NCI-H1417 treated with DMSO at 0.1 percent for 48 hours (cell line): ENCODE results near the gene HHAT.

Experiments used
- DNase-seq: peaks from one replicate; lab custom pipeline; 2025; lab: John Stamatoyannopoulos, UW

HHAT gene

GRCh38 chr1:210441028-210441427 lies 112.3 kb downstream of the HHAT start:
- DNase-seq = no peak

GRCh38 chr1:210445485-210445884 lies 116.8 kb downstream of the HHAT start:
- no peak for DNase-seq

GRCh38 chr1:210445931-210446330 lies 117.2 kb downstream of the HHAT start:
- DNase-seq = no peak

GRCh38 chr1:210446479-210446878 lies 117.8 kb downstream of the HHAT start:
- no peak for DNase-seq

- no peak for DNase-seq
These were observed 118.9 kb downstream of the HHAT start for GRCh38 chr1:210447456-210448057.

- peak; percentile 24 for DNase-seq
These were observed 119.7 kb downstream of the HHAT start for GRCh38 chr1:210448297-210448892.

- DNase-seq = no peak
These were observed 127.3 kb downstream of the HHAT start for GRCh38 chr1:210455840-210456603.

GRCh38 chr1:210456731-210457255 lies 128.1 kb downstream of the HHAT start:
- no peak for DNase-seq

GRCh38 chr1:210457568-210457967 lies 128.9 kb downstream of the HHAT start:
- DNase-seq = no peak

- DNase-seq = no peak
These were observed 135.9 kb downstream of the HHAT start for GRCh38 chr1:210464519-210465039.

GRCh38 chr1:210465150-210465549 lies 136.4 kb downstream of the HHAT start:
- no peak for DNase-seq

GRCh38 chr1:210467440-210468043 lies 138.8 kb downstream of the HHAT start:
- no peak for DNase-seq

GRCh38 chr1:210469441-210469840 lies 140.7 kb downstream of the HHAT start:
- no peak for DNase-seq

- no peak for DNase-seq
These were observed 146.6 kb downstream of the HHAT start for GRCh38 chr1:210475321-210475720.

- no peak for DNase-seq
These were observed 147.1 kb downstream of the HHAT start for GRCh38 chr1:210475806-210476205.

GRCh38 chr1:210476730-210477129 lies 148.0 kb downstream of the HHAT start:
- DNase-seq = no peak

- DNase-seq = no peak
These were observed 148.7 kb downstream of the HHAT start for GRCh38 chr1:210477328-210477924.

GRCh38 chr1:210478820-210479219 lies 150.1 kb downstream of the HHAT start:
- DNase-seq = no peak

- no peak for DNase-seq
These were observed 153.8 kb downstream of the HHAT start for GRCh38 chr1:210482491-210482890.

GRCh38 chr1:210482945-210483617 lies 154.4 kb downstream of the HHAT start:
- DNase-seq = no peak

- no peak for DNase-seq
These were observed 155.1 kb downstream of the HHAT start for GRCh38 chr1:210483821-210484220.
